Erythroblast (primary cell): ENCODE measurements around the gene TRIM47.

ENCODE experiments used
- GATA1 ChIP-seq: IDR thresholded peaks from 2 replicates; pipeline ENCODE4 v1.6.1; 2011; ENCODE audit warnings: low read depth, mild to moderate bottlenecking, control low read depth, low read length, moderate library complexity
- POLR2A ChIP-seq: IDR thresholded peaks from 2 replicates; pipeline ENCODE4 v1.6.1; 2011; ENCODE audit warnings: mild to moderate bottlenecking, low read length

GRCh38 chr17:75898791-75899190 lies 20.4 kb upstream of the TRIM47 start:
- TF ChIP-seq POLR2A (no peak), GATA1 (no peak)
